Panc1 (cell line): ENCODE data around the gene RPL38. TPM values are rescaled to one million over a fixed set of nuclear protein-coding genes. Genes with fewer than 3 reads are reported as not detected.

Source experiments
- ATAC-seq: fragments of 200-7000 bp; cut with Tn5 transposase; 2 replicates; pipeline ENCODE4 v1.9.1; 2020; ENCODE audit warnings: mild to moderate bottlenecking, moderate library complexity
- BruUV-seq: library from RNA; stranded (reverse); fragments of 400-500 nt; replicated peaks from 2 replicates; lab custom pipeline; 2021; lab: Mats Ljungman, UMichigan
- CTCF ChIA-PET: fragments of 300-600 bp; sonication (Branson Sonifier 250); formaldehyde crosslinking; loops from one replicate; lab custom pipeline; 2022; ENCODE audit warnings: antibody characterized with exemption; lab: Charles Lee
- POLR2A ChIA-PET: fragments of 300-600 bp; sonication (Branson Sonifier 250); formaldehyde crosslinking; loops from one replicate; lab custom pipeline; 2022; ENCODE audit warnings: antibody characterized with exemption; lab: Charles Lee
- DNase-seq: peaks from one replicate; pipeline ENCODE4 v3.0.0-alpha.2; 2010; ENCODE audit warnings: low read depth, low spot score
- H3K27ac ChIP-seq: 2 replicates; pipeline ENCODE4 v1.5.1; 2011; ENCODE audit warnings: mild to moderate bottlenecking, low read length, inconsistent platforms
- H3K27me3 ChIP-seq: fragments of 200-500 bp; sonication (Bioruptor generic); 2 replicates; pipeline ENCODE4 v1.6.0; 2014; ENCODE audit warnings: low read length, inconsistent platforms; ENCODE audit not compliant: control insufficient read depth, insufficient read depth
- H3K36me3 ChIP-seq: fragments of 200-500 bp; sonication (Bioruptor generic); 2 replicates; pipeline ENCODE4 v1.5.1; 2014; ENCODE audit warnings: inconsistent platforms, mild to moderate bottlenecking, low read length, moderate library complexity; ENCODE audit not compliant: control insufficient read depth, insufficient read depth
- H3K4me1 ChIP-seq: 2 replicates; pipeline ENCODE4 v1.5.1; 2011; ENCODE audit warnings: inconsistent platforms, mild to moderate bottlenecking, low read length, moderate library complexity; ENCODE audit not compliant: control insufficient read depth, insufficient read depth
- H3K4me3 ChIP-seq, 2 experiments: 2 replicates each; pipeline ENCODE4 v1.5.1; 2011 to 2012; ENCODE audit warnings: low read depth in 2 of 2, low read length in 2 of 2, mild to moderate bottlenecking in 2 of 2, inconsistent platforms in 1 of 2, moderate library complexity in 1 of 2
- H3K9me3 ChIP-seq: fragments of 200-500 bp; sonication (Bioruptor generic); 2 replicates; pipeline ENCODE4 v1.5.1; 2014; ENCODE audit warnings: low read depth, mild to moderate bottlenecking, inconsistent platforms, low read length, moderate library complexity; ENCODE audit not compliant: control insufficient read depth, insufficient read depth
- POLR2AphosphoS5 ChIP-seq: IDR thresholded peaks from 2 replicates; pipeline ENCODE4 v1.6.1; 2012; ENCODE audit warnings: mild to moderate bottlenecking, low read depth, low read length, moderate library complexity
- SIN3A ChIP-seq: IDR thresholded peaks from 2 replicates; pipeline ENCODE4 v1.6.1; 2012; ENCODE audit warnings: low read depth, mild to moderate bottlenecking, low read length, moderate library complexity, borderline replicate concordance; ENCODE audit not compliant: insufficient read depth
- TCF7L2 ChIP-seq: IDR thresholded peaks from 2 replicates; pipeline ENCODE4 v1.6.1; 2011; ENCODE audit warnings: mild to moderate bottlenecking, low read depth, low read length, inconsistent platforms
- in situ Hi-C: cut with HindIII; loops from 2 replicates; pipeline ENCODE4 v1.10.0; 2016; ENCODE audit warnings: low sequenced_read_pairs, low pct_unique_long_range_greater_than_20kb
- intact Hi-C: fragments of 100-400 bp; cut with micrococcal nuclease; formaldehyde crosslinking; loops from one replicate; pipeline ENCODE4 v1.10.0; 2022; ENCODE audit not compliant: unreplicated experiment
- total RNA-seq: library from RNA; stranded (reverse); gene quantifications from one replicate; pipeline ENCODE4 v1.2.1, GENCODE V29; 2021; ENCODE audit not compliant: unreplicated experiment
- TF ChIP-seq, protein P1 (sequence below), 2 experiments: IDR thresholded peaks; 2 replicates each; pipeline ENCODE4 v1.6.1; 2011 to 2012; ENCODE audit warnings: low read depth in 2 of 2, control low read depth in 1 of 2, low read length in 1 of 2, mild to moderate bottlenecking in 1 of 2, moderate library complexity in 1 of 2; ENCODE audit not compliant: insufficient read depth in 1 of 2
- TF ChIP-seq, protein P2 (sequence below): fragments of 450-650 bp; IDR thresholded peaks from 2 replicates; pipeline ENCODE4 v1.5.1; 2017; ENCODE audit warnings: mild to moderate bottlenecking

RPL38 gene
- total RNA-seq, 1 experiment from 2014 or later: 968 TPM

DNA sequence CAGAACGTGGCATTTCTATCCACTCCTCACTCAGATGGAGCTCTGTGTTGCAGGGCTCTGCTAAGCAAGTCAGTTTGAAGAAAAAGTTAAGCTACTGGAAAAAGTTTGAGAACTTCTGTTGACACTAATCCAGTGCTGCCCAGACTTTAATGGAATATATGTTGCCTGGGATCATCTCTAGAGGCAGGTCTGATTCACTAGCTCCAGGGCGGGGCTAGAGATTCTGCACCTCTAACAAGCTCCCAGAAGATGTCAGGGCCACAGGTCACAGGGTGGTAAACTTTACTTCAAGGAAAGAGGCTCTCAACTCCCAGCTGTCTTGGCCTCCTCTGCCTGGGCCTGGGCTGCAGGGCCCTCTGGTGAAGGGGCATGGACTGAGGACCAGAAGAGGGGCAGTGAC, 16.7 kb downstream of the RPL38 start:
- ChIA-PET POLR2A (interaction anchor here (0.6 to 0.8 kb wide), 2 partner anchors 15 to 971 kb away, joined by 3 to 9 read pairs; no protein-coding TSS in a partner anchor), CTCF (no interaction called here)
- BruUV-seq: no TSS peak
- in situ Hi-C loops: no loop called here
- DNase-seq (no peak), ATAC-seq (no peak)
- H3K9me3 ChIP-seq: no peaks in the 10 kb centered on the region
- no peaks in the 10 kb centered on the region for H3K27me3 ChIP-seq
- TF ChIP-seq, protein P1, sequence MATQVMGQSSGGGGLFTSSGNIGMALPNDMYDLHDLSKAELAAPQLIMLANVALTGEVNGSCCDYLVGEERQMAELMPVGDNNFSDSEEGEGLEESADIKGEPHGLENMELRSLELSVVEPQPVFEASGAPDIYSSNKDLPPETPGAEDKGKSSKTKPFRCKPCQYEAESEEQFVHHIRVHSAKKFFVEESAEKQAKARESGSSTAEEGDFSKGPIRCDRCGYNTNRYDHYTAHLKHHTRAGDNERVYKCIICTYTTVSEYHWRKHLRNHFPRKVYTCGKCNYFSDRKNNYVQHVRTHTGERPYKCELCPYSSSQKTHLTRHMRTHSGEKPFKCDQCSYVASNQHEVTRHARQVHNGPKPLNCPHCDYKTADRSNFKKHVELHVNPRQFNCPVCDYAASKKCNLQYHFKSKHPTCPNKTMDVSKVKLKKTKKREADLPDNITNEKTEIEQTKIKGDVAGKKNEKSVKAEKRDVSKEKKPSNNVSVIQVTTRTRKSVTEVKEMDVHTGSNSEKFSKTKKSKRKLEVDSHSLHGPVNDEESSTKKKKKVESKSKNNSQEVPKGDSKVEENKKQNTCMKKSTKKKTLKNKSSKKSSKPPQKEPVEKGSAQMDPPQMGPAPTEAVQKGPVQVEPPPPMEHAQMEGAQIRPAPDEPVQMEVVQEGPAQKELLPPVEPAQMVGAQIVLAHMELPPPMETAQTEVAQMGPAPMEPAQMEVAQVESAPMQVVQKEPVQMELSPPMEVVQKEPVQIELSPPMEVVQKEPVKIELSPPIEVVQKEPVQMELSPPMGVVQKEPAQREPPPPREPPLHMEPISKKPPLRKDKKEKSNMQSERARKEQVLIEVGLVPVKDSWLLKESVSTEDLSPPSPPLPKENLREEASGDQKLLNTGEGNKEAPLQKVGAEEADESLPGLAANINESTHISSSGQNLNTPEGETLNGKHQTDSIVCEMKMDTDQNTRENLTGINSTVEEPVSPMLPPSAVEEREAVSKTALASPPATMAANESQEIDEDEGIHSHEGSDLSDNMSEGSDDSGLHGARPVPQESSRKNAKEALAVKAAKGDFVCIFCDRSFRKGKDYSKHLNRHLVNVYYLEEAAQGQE (IDR thresholded peaks at IDR 0.05; ENCODE audit: insufficient read depth in 1 of 2, low read depth in 2 of 2, low read length in 1 of 2): no peak
- TF ChIP-seq SIN3A: no peak
- TF ChIP-seq TCF7L2: no peak
- TF ChIP-seq, protein P2, sequence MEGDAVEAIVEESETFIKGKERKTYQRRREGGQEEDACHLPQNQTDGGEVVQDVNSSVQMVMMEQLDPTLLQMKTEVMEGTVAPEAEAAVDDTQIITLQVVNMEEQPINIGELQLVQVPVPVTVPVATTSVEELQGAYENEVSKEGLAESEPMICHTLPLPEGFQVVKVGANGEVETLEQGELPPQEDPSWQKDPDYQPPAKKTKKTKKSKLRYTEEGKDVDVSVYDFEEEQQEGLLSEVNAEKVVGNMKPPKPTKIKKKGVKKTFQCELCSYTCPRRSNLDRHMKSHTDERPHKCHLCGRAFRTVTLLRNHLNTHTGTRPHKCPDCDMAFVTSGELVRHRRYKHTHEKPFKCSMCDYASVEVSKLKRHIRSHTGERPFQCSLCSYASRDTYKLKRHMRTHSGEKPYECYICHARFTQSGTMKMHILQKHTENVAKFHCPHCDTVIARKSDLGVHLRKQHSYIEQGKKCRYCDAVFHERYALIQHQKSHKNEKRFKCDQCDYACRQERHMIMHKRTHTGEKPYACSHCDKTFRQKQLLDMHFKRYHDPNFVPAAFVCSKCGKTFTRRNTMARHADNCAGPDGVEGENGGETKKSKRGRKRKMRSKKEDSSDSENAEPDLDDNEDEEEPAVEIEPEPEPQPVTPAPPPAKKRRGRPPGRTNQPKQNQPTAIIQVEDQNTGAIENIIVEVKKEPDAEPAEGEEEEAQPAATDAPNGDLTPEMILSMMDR: no peak
- no peak for TF ChIP-seq POLR2AphosphoS5
- H3K36me3 ChIP-seq: no peaks in the 10 kb centered on the region
- intact Hi-C loops: no loop called here
- H3K4me1 ChIP-seq: no peaks in the 10 kb centered on the region
- no peak overlapping the region for H3K27ac ChIP-seq
- H3K4me3 ChIP-seq: no peak overlapping the region

DNA sequence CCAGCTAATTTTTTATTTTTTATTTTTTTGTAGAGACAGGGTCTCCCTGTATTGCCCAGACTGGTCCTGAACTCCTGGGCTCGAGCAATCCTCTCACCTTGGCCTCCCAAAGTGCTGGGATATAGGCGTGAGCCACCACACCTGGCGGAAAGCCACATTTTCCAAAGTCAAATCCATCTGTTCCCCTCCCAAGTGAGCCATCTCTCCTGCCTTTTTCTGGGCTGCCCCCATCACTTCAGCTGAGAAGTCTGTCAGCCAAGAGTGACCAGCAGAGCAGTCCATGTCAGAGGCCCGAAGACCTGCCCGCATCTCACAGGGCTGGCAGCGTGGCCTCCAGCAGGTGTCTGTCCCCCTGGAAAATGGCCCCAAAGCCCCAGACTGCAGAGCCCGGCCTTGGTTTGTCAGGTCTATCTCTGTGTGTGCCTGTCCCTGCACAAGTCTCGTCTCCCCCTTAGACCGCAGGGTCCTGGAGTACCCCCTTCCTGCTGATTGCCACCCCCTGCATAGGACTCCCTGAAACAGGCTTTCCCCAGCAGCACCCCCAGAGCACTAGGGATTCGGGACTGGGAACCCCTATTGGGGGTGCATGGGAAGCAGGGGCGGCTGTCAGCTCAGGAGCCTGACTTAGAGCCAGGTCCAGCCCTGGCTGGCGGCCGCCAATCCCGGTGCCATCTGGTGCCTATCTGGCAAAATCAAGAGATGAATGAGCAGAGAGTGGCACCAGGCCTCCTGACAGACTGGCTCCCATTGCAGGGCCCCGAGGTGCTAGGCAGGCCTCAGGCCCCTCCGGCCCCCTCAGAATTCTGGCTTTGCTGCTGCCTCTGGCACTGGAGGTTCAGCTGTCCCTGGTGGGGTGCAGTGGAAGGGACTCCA, 17.7 kb downstream of the RPL38 start:
- Histone ChIP-seq H3K36me3 (no peaks in the 10 kb centered on the region), H3K4me3 (no peak overlapping the region), H3K27ac (no peak overlapping the region), H3K27me3 (no peaks in the 10 kb centered on the region), H3K9me3 (no peaks in the 10 kb centered on the region), H3K4me1 (no peaks in the 10 kb centered on the region)
- DNase-seq (no peak), ATAC-seq (no peak)
- POLR2A ChIA-PET: no interaction called here
- no TSS peak for BruUV-seq
- CTCF ChIA-PET: no interaction called here
- intact Hi-C loops: no loop called here
- TF ChIP-seq, protein P1 (IDR thresholded peaks at IDR 0.05; ENCODE audit: insufficient read depth in 1 of 2, low read depth in 2 of 2, low read length in 1 of 2): no peak
- TF ChIP-seq SIN3A (no peak), POLR2AphosphoS5 (no peak), TCF7L2 (no peak)
- TF ChIP-seq, protein P2: no peak
- in situ Hi-C loops: no loop called here
